Measurements from ENCODE around the gene MAT2B. TPM values are rescaled to one million over a fixed set of nuclear protein-coding genes. Genes with fewer than 3 reads are reported as not detected.

The MAT2B gene
- total and polyA plus RNA-seq, 5 donors from 2014 or later = 88.9 to 444 (median 406) TPM

DNA sequence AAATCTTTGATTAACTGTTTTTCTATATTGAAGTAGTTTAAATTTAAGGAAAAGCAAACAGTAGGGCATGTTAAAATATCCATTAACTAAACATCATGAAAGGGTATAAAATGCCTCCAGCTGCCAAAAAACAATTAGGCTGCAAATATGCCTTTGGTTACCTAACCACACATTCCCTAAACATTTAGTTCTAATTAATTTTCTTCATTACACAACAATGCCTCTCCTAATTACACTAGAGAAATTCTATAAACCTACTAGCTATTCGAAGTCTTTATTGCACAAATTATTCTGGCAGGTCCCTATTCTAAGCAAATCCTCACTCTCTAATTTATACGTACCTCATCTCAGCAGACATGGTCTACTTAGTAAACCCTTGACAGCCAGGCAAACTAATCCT lies 37.4 kb downstream of the MAT2B start:
- H3K27me3 ChIP-seq (ENCODE audit: control insufficient read depth, insufficient read depth, low read length) = peaks cover 7% of the 10 kb centered on the region
- Mint-ChIP-seq H3K36me3 (no peaks in the 10 kb centered on the region), H3K27ac (no peak overlapping the region), H3K27me3 (peaks cover 39% of the 10 kb centered on the region), H3K4me1 (no peaks in the 10 kb centered on the region), H3K9me3 (peaks cover 0 to 1% (median 0%) of the 10 kb centered on the region in 7 donors), H3K4me3 (no peak overlapping the region)
- ATAC-seq (ENCODE audit: low read depth in 2 of 2) (no peak), DNase-seq (no peak)
- no peak overlapping the region for H3K4me3 ChIP-seq (ENCODE audit: low read depth, low read length)
- no peaks in the 10 kb centered on the region for H3K4me1 ChIP-seq (ENCODE audit: control insufficient read depth, insufficient read depth, low read length, poor library complexity, severe bottlenecking)
- H3K36me3 ChIP-seq (ENCODE audit: control insufficient read depth, insufficient read depth, low read length) = no peaks in the 10 kb centered on the region
- H3K27ac ChIP-seq (ENCODE audit: insufficient read depth, low read length, poor library complexity, severe bottlenecking) = no peak overlapping the region
- H3K9me3 ChIP-seq (ENCODE audit: control insufficient read depth in 2 of 2, low read length in 2 of 2) = no peaks in the 10 kb centered on the region

- H3K36me3 Mint-ChIP-seq = no peaks in the 10 kb centered on the region
- Histone ChIP-seq H3K9me3 (ENCODE audit: control insufficient read depth in 2 of 2, low read length in 2 of 2) (no peaks in the 10 kb centered on the region), H3K4me3 (ENCODE audit: low read depth, low read length) (no peak overlapping the region), H3K4me1 (ENCODE audit: control insufficient read depth, insufficient read depth, low read length, poor library complexity, severe bottlenecking) (no peaks in the 10 kb centered on the region), H3K27me3 (ENCODE audit: control insufficient read depth, insufficient read depth, low read length) (peaks cover 7% of the 10 kb centered on the region), H3K36me3 (ENCODE audit: control insufficient read depth, insufficient read depth, low read length) (no peaks in the 10 kb centered on the region), H3K27ac (ENCODE audit: insufficient read depth, low read length, poor library complexity, severe bottlenecking) (no peak overlapping the region)
- ATAC-seq (ENCODE audit: low read depth in 2 of 2) (no peak), DNase-seq (no peak)
- peaks cover 0 to 3% (median under 1%) of the 10 kb centered on the region in 4 donors for H3K4me1 Mint-ChIP-seq
- no peak overlapping the region for H3K27ac Mint-ChIP-seq
- peaks cover 39% of the 10 kb centered on the region for H3K27me3 Mint-ChIP-seq
- no peak overlapping the region for H3K4me3 Mint-ChIP-seq
- H3K9me3 Mint-ChIP-seq = peaks cover 0 to 1% (median 0%) of the 10 kb centered on the region in 7 donors
Observed at GRCh38 chr5:163544041-163544440, 38.6 kb downstream of the MAT2B start.

DNA sequence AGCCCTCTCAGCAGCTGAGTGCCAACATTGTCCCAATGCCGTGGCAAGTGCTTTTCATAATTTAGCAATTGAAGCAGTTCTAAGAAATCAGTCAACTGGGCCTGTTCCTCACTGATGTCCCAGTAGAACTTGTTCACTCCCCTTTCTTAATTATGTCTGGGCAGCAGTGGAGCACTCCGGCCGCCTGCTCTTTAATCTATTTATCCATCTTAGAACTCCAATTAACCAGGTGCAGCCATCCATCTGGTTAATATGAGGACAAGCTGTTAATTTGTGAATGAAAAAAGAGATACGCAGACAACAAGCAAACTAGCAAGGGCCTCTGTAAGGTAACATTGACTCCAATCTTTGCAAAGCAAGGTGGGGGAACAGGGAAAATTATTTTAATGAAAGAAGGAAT lies 39.4 kb downstream of the MAT2B start:
- ATAC-seq (ENCODE audit: low read depth in 2 of 2) (no peak), DNase-seq (no peak)
- Histone ChIP-seq H3K9me3 (ENCODE audit: control insufficient read depth in 2 of 2, low read length in 2 of 2) (no peaks in the 10 kb centered on the region), H3K27me3 (ENCODE audit: control insufficient read depth, insufficient read depth, low read length) (peaks cover 5% of the 10 kb centered on the region), H3K4me3 (ENCODE audit: low read depth, low read length) (no peak overlapping the region), H3K36me3 (ENCODE audit: control insufficient read depth, insufficient read depth, low read length) (no peaks in the 10 kb centered on the region), H3K27ac (ENCODE audit: insufficient read depth, low read length, poor library complexity, severe bottlenecking) (no peak overlapping the region), H3K4me1 (ENCODE audit: control insufficient read depth, insufficient read depth, low read length, poor library complexity, severe bottlenecking) (no peaks in the 10 kb centered on the region)
- Mint-ChIP-seq H3K27ac (no peak overlapping the region), H3K9me3 (peaks cover 0 to 1% (median 0%) of the 10 kb centered on the region in 7 donors), H3K4me1 (peaks cover 0 to 5% (median under 1%) of the 10 kb centered on the region in 4 donors), H3K27me3 (peaks cover 44% of the 10 kb centered on the region), H3K36me3 (no peaks in the 10 kb centered on the region), H3K4me3 (no peak overlapping the region)

DNA sequence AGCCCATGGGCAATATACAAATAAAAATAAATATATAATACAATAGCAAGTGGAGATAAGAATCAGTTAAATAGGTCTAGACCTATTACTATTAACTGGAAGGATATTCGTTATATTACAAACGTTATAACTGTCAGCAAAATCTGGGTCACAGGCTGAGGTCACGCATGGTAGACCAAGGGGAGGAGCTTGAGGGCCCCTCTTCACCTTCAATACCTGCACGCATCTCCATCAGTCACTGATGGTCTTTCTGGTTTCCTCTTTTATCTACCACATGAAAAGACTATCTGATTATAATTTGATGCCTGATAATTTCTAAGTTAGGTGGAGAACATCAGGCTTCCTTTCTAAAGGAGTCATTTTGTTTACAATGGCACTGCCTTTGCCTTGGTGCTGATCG lies 43.2 kb downstream of the MAT2B start:
- Histone ChIP-seq H3K4me3 (ENCODE audit: low read depth, low read length) (no peak overlapping the region), H3K27me3 (ENCODE audit: control insufficient read depth, insufficient read depth, low read length) (peaks cover 3% of the 10 kb centered on the region), H3K27ac (ENCODE audit: insufficient read depth, low read length, poor library complexity, severe bottlenecking) (no peak overlapping the region), H3K4me1 (ENCODE audit: control insufficient read depth, insufficient read depth, low read length, poor library complexity, severe bottlenecking) (no peaks in the 10 kb centered on the region), H3K9me3 (ENCODE audit: control insufficient read depth in 2 of 2, low read length in 2 of 2) (no peaks in the 10 kb centered on the region), H3K36me3 (ENCODE audit: control insufficient read depth, insufficient read depth, low read length) (no peaks in the 10 kb centered on the region)
- Mint-ChIP-seq H3K27me3 (peaks cover 35% of the 10 kb centered on the region), H3K27ac (no peak overlapping the region), H3K4me3 (no peak overlapping the region), H3K4me1 (peaks cover 0 to 5% (median under 1%) of the 10 kb centered on the region in 4 donors), H3K9me3 (peaks cover 0 to 1% (median 0%) of the 10 kb centered on the region in 7 donors), H3K36me3 (no peaks in the 10 kb centered on the region)
- ATAC-seq (ENCODE audit: low read depth in 2 of 2) (no peak), DNase-seq (no peak)

DNA sequence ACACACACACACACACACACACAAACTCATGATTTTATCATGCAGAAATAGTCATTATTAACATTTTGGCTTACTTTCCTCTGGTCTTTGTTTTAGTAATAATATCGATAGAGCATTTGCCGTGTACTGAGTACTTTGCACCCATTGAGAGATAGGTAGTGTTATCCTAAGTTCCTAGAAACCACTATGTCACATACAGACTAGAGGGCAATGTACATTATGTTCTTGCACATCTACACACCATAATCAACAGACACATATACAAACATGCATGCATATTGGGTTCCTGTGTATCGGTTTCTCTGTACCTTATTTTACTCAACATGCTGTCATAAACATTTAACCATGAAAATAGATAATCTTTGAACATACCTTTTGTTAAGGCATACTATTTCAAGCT lies 45.7 kb downstream of the MAT2B start:
- H3K4me3 ChIP-seq (ENCODE audit: low read depth, low read length) = no peak overlapping the region
- Mint-ChIP-seq H3K27ac (no peak overlapping the region), H3K36me3 (no peaks in the 10 kb centered on the region), H3K9me3 (peaks cover 0 to 1% (median 0%) of the 10 kb centered on the region in 7 donors), H3K4me3 (no peak overlapping the region), H3K27me3 (peaks cover 27% of the 10 kb centered on the region), H3K4me1 (peaks cover 0 to 5% (median under 1%) of the 10 kb centered on the region in 4 donors)
- DNase-seq (no peak), ATAC-seq (ENCODE audit: low read depth in 2 of 2) (no peak)
- H3K27ac ChIP-seq (ENCODE audit: insufficient read depth, low read length, poor library complexity, severe bottlenecking) = no peak overlapping the region
- H3K36me3 ChIP-seq (ENCODE audit: control insufficient read depth, insufficient read depth, low read length) = no peaks in the 10 kb centered on the region
- H3K9me3 ChIP-seq (ENCODE audit: control insufficient read depth in 2 of 2, low read length in 2 of 2) = no peaks in the 10 kb centered on the region
- no peaks in the 10 kb centered on the region for H3K4me1 ChIP-seq (ENCODE audit: control insufficient read depth, insufficient read depth, low read length, poor library complexity, severe bottlenecking)
- H3K27me3 ChIP-seq (ENCODE audit: control insufficient read depth, insufficient read depth, low read length) = peaks cover 3% of the 10 kb centered on the region

- no peak overlapping the region for H3K27ac ChIP-seq (ENCODE audit: insufficient read depth, low read length, poor library complexity, severe bottlenecking)
- H3K27me3 ChIP-seq (ENCODE audit: control insufficient read depth, insufficient read depth, low read length) = peaks cover 6% of the 10 kb centered on the region
- peaks cover 0 to 4% (median 0%) of the 10 kb centered on the region in 7 donors for H3K9me3 Mint-ChIP-seq
- H3K36me3 ChIP-seq (ENCODE audit: control insufficient read depth, insufficient read depth, low read length) = no peaks in the 10 kb centered on the region
- no peak overlapping the region for H3K27ac Mint-ChIP-seq
- H3K4me3 ChIP-seq (ENCODE audit: low read depth, low read length) = no peak overlapping the region
- H3K4me1 Mint-ChIP-seq = peaks cover 0 to 5% (median under 1%) of the 10 kb centered on the region in 4 donors
- no peaks in the 10 kb centered on the region for H3K36me3 Mint-ChIP-seq
- H3K4me3 Mint-ChIP-seq = no peak overlapping the region
- ATAC-seq (ENCODE audit: low read depth in 2 of 2) = no peak
- DNase-seq = no peak
- H3K27me3 Mint-ChIP-seq = peaks cover 16% of the 10 kb centered on the region
- no peaks in the 10 kb centered on the region for H3K4me1 ChIP-seq (ENCODE audit: control insufficient read depth, insufficient read depth, low read length, poor library complexity, severe bottlenecking)
- no peaks in the 10 kb centered on the region for H3K9me3 ChIP-seq (ENCODE audit: control insufficient read depth in 2 of 2, low read length in 2 of 2)
Observed at GRCh38 chr5:163552536-163552935, 47.1 kb downstream of the MAT2B start.

DNA sequence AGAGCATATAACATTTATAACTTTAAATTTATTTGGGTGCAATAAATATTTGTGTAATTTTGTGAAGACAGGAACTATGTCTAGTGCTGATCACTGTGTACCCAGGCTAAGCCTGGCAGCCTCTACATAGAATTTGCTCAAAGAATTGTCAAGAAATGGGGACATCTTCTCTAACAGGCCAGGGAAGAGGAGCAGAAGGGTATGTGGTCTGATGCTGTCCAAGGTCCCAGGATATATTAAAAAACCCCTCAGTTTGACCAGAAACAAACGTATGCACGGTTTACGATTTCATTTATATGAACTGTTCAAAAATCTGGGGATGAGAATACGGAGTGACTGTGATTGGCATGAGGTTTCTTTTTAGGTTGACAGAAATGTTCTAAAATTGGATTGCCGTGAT lies 55.9 kb downstream of the MAT2B start:
- ATAC-seq (ENCODE audit: low read depth in 2 of 2) (no peak), DNase-seq (no peak)
- H3K27ac Mint-ChIP-seq = no peak overlapping the region
- peaks cover 35% of the 10 kb centered on the region for H3K27me3 Mint-ChIP-seq
- peaks cover 0 to 17% (median 9%) of the 10 kb centered on the region in 4 donors for H3K4me1 Mint-ChIP-seq
- Histone ChIP-seq H3K9me3 (ENCODE audit: control insufficient read depth in 2 of 2, low read length in 2 of 2) (no peaks in the 10 kb centered on the region), H3K4me1 (ENCODE audit: control insufficient read depth, insufficient read depth, low read length, poor library complexity, severe bottlenecking) (peaks cover 11% of the 10 kb centered on the region), H3K4me3 (ENCODE audit: low read depth, low read length) (no peak overlapping the region), H3K36me3 (ENCODE audit: control insufficient read depth, insufficient read depth, low read length) (no peaks in the 10 kb centered on the region), H3K27me3 (ENCODE audit: control insufficient read depth, insufficient read depth, low read length) (peaks cover 24% of the 10 kb centered on the region), H3K27ac (ENCODE audit: insufficient read depth, low read length, poor library complexity, severe bottlenecking) (no peak overlapping the region)
- peaks cover 0 to 4% (median 0%) of the 10 kb centered on the region in 7 donors for H3K9me3 Mint-ChIP-seq
- H3K4me3 Mint-ChIP-seq = no peak overlapping the region
- no peaks in the 10 kb centered on the region for H3K36me3 Mint-ChIP-seq

- H3K4me3 ChIP-seq (ENCODE audit: low read depth, low read length) = no peak overlapping the region
- H3K9me3 ChIP-seq (ENCODE audit: control insufficient read depth in 2 of 2, low read length in 2 of 2) = no peaks in the 10 kb centered on the region
- H3K4me1 Mint-ChIP-seq = peaks cover 0 to 24% (median 15%) of the 10 kb centered on the region in 4 donors
- H3K4me1 ChIP-seq (ENCODE audit: control insufficient read depth, insufficient read depth, low read length, poor library complexity, severe bottlenecking) = peaks cover 15% of the 10 kb centered on the region
- peaks cover 29% of the 10 kb centered on the region for H3K27me3 ChIP-seq (ENCODE audit: control insufficient read depth, insufficient read depth, low read length)
- DNase-seq = no peak
- no peak overlapping the region for H3K4me3 Mint-ChIP-seq
- no peak for ATAC-seq (ENCODE audit: low read depth in 2 of 2)
- H3K36me3 ChIP-seq (ENCODE audit: control insufficient read depth, insufficient read depth, low read length) = no peaks in the 10 kb centered on the region
- H3K27ac ChIP-seq (ENCODE audit: insufficient read depth, low read length, poor library complexity, severe bottlenecking) = no peak overlapping the region
- no peak overlapping the region for H3K27ac Mint-ChIP-seq
- peaks cover 43% of the 10 kb centered on the region for H3K27me3 Mint-ChIP-seq
- H3K36me3 Mint-ChIP-seq = no peaks in the 10 kb centered on the region
- H3K9me3 Mint-ChIP-seq = peaks cover 0 to 2% (median 0%) of the 10 kb centered on the region in 7 donors
Observed at GRCh38 chr5:163562071-163562470, 56.7 kb downstream of the MAT2B start.
